MM.1S (cell line): ENCODE measurements around the gene MBP.

Experiments
- DNase-seq: peaks from one replicate; pipeline ENCODE4 v3.0.0-alpha.2; 2015
- H2AFZ ChIP-seq: fragments of 300-600 bp; sonication (generic); 2 replicates; pipeline ENCODE4 v1.6.0; 2016; ENCODE audit warnings: antibody characterized with exemption, low read length
- H3F3A ChIP-seq: fragments of 300-600 bp; sonication (generic); 2 replicates; pipeline ENCODE4 v1.6.1; 2016; ENCODE audit warnings: mild to moderate bottlenecking, antibody characterized with exemption, low read length, moderate library complexity, mixed read lengths; ENCODE audit not compliant: insufficient read depth
- H3K27ac ChIP-seq: fragments of 300-600 bp; sonication (generic); 2 replicates; pipeline ENCODE4 v1.5.1; 2016; ENCODE audit warnings: mild to moderate bottlenecking, low read length
- H3K27me3 ChIP-seq: fragments of 300-600 bp; sonication (generic); replicated peaks from 2 replicates; pipeline ENCODE4 v1.6.0; 2016; ENCODE audit warnings: low read length; ENCODE audit not compliant: insufficient read depth
- H3K36me3 ChIP-seq: fragments of 300-600 bp; sonication (generic); replicated peaks from 2 replicates; pipeline ENCODE4 v1.6.1; 2016; ENCODE audit warnings: mild to moderate bottlenecking, low read length, mixed read lengths; ENCODE audit not compliant: insufficient read depth
- H3K4me1 ChIP-seq: fragments of 300-600 bp; sonication (generic); 2 replicates; pipeline ENCODE4 v1.6.1; 2016; ENCODE audit warnings: low read length, mixed read lengths
- H3K4me2 ChIP-seq: fragments of 300-600 bp; sonication (generic); 2 replicates; pipeline ENCODE4 v1.6.0; 2016; ENCODE audit warnings: low read depth, low read length
- H3K4me3 ChIP-seq: fragments of 300-600 bp; sonication (generic); 2 replicates; pipeline ENCODE4 v1.5.1; 2016; ENCODE audit warnings: low read length, mixed read lengths
- H3K79me2 ChIP-seq: fragments of 300-600 bp; sonication (generic); 2 replicates; pipeline ENCODE4 v1.6.1; 2016; ENCODE audit warnings: mixed run types, low read length, mixed read lengths
- H3K9ac ChIP-seq: fragments of 300-600 bp; sonication (generic); 2 replicates; pipeline ENCODE4 v1.6.1; 2016; ENCODE audit warnings: low read length, mixed read lengths
- H3K9me2 ChIP-seq: fragments of 300-600 bp; sonication (generic); replicated peaks from 2 replicates; pipeline ENCODE4 v1.6.1; 2016; ENCODE audit warnings: mild to moderate bottlenecking, low read length, mixed read lengths; ENCODE audit not compliant: insufficient read depth
- H3K9me3 ChIP-seq: fragments of 300-600 bp; sonication (generic); replicated peaks from 2 replicates; pipeline ENCODE4 v1.6.1; 2016; ENCODE audit warnings: mild to moderate bottlenecking, low read length, mixed read lengths; ENCODE audit not compliant: insufficient read depth
- H4K20me1 ChIP-seq: fragments of 300-600 bp; sonication (generic); 2 replicates; pipeline ENCODE4 v1.6.1; 2016; ENCODE audit warnings: mild to moderate bottlenecking, low read length, moderate library complexity, mixed read lengths; ENCODE audit not compliant: insufficient read depth
- EZH2 ChIP-seq: fragments of 300-600 bp; sonication (generic); optimal IDR thresholded peaks from 2 replicates; pipeline ENCODE3; 2017; ENCODE audit warnings: low read depth, mild to moderate bottlenecking, antibody characterized with exemption, low read length, mixed read lengths
- EZH2phosphoT487 ChIP-seq: fragments of 300-600 bp; sonication (generic); IDR thresholded peaks from 2 replicates; pipeline ENCODE4 v1.6.1; 2018; ENCODE audit warnings: antibody characterized with exemption, low read length
- TF ChIP-seq, protein P1 (sequence below): fragments of 300-600 bp; sonication (generic); IDR thresholded peaks from 2 replicates; pipeline ENCODE4 v1.5.1; 2016; ENCODE audit warnings: antibody characterized with exemption, low read length, mixed read lengths

Gene MBP

DNA sequence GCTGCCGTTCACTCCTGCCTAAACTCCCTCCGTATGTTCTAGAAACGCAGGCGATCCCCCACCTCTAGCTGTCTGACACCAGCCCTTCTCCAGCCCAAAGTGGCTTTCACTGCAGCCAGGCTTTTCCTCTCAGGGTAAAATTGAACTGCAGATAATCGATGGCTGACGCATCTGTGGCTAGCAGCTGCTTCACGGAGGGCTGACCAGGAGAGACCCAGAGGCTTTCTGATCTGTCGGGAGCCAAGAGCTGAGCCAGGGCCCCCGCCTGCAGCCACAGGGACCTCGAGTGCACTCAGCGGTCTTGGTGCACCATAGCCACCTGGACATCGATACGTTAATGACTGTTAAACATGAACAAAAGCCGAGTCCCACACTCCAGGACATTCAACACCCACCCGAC, 107.5 kb downstream of the MBP start:
- TF ChIP-seq, protein P1, sequence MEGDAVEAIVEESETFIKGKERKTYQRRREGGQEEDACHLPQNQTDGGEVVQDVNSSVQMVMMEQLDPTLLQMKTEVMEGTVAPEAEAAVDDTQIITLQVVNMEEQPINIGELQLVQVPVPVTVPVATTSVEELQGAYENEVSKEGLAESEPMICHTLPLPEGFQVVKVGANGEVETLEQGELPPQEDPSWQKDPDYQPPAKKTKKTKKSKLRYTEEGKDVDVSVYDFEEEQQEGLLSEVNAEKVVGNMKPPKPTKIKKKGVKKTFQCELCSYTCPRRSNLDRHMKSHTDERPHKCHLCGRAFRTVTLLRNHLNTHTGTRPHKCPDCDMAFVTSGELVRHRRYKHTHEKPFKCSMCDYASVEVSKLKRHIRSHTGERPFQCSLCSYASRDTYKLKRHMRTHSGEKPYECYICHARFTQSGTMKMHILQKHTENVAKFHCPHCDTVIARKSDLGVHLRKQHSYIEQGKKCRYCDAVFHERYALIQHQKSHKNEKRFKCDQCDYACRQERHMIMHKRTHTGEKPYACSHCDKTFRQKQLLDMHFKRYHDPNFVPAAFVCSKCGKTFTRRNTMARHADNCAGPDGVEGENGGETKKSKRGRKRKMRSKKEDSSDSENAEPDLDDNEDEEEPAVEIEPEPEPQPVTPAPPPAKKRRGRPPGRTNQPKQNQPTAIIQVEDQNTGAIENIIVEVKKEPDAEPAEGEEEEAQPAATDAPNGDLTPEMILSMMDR: no peak
- no peak for TF ChIP-seq EZH2phosphoT487
- no peak for TF ChIP-seq EZH2
- no peaks in the 10 kb centered on the region for H4K20me1 ChIP-seq
- no peak overlapping the region for H3K4me3 ChIP-seq
- H3K4me1 ChIP-seq: no peaks in the 10 kb centered on the region
- no peak overlapping the region for H3K27ac ChIP-seq
- no peaks in the 10 kb centered on the region for H3K9me3 ChIP-seq
- DNase-seq: no peak
- no peaks in the 10 kb centered on the region for H3K27me3 ChIP-seq
- no peak overlapping the region for H3K4me2 ChIP-seq
- H3K36me3 ChIP-seq: no peaks in the 10 kb centered on the region
- H2AFZ ChIP-seq: no peak overlapping the region
- H3K79me2 ChIP-seq: no peaks in the 10 kb centered on the region
- no peaks in the 10 kb centered on the region for H3K9me2 ChIP-seq
- H3F3A ChIP-seq: no peaks in the 10 kb centered on the region
- no peak overlapping the region for H3K9ac ChIP-seq

DNA sequence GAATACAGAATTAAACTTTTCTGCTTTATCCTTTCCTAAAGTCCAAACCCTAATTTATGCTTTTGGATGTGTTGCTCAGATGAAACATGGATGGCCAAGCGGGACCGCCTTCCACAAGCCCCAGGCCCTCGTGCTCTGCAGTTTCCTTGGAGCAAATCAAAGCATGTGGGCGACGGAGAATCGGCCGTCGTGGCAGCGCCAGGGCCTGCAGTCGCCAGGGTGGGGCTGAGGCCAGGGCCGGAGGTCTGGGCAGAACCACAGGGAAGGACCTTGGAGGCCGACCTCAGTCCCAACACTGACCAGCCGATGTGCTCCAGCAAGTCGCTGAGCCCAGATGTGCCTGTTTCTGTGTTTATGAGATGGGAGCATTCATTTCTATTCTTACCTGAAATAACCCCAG, 108.1 kb downstream of the MBP start:
- TF ChIP-seq, protein P1: no peak
- TF ChIP-seq EZH2phosphoT487 (no peak), EZH2 (no peak)
- no peak overlapping the region for H3K9ac ChIP-seq
- no peaks in the 10 kb centered on the region for H3F3A ChIP-seq
- H3K79me2 ChIP-seq: no peaks in the 10 kb centered on the region
- no peak for DNase-seq
- H3K9me2 ChIP-seq: no peaks in the 10 kb centered on the region
- no peak overlapping the region for H3K27ac ChIP-seq
- no peaks in the 10 kb centered on the region for H3K9me3 ChIP-seq
- no peaks in the 10 kb centered on the region for H4K20me1 ChIP-seq
- no peaks in the 10 kb centered on the region for H3K27me3 ChIP-seq
- no peak overlapping the region for H3K4me3 ChIP-seq
- no peak overlapping the region for H3K4me2 ChIP-seq
- no peaks in the 10 kb centered on the region for H3K36me3 ChIP-seq
- no peak overlapping the region for H2AFZ ChIP-seq
- H3K4me1 ChIP-seq: no peaks in the 10 kb centered on the region

DNA sequence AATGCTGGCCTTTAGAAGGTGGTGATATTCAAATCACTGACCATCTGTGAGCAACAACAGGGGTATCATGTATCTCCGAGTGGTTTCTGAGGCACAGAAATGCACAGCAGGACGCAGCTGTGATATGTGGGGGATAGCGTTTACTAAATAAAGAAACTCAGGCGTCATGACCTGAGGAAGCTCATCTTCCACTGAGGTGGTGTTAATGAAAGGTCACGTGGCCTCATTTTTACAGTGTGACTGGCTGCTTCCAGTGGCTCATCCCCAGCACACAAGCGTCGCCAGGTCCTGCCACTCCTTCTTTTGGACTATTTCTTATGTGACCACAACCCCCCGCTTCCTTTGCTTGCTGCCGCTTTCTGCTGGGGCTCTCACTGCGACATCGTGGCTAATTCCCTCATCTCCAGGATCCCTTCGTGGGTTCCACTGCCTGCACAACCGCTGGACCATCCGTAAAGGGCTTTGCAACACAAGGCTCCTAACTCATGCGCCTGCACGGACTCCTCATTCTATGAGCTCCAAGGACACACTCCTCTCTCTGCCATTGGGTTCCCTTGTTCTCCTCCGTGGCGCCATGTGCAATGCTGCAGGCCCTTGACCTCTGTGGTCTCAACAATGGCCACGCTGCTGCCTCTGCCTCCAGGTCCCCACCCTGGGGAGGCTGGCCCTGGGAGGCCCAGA, 109.3 kb downstream of the MBP start:
- Histone ChIP-seq H3K9me3 (no peaks in the 10 kb centered on the region), H3K9me2 (no peaks in the 10 kb centered on the region), H3K27ac (no peak overlapping the region), H3K79me2 (no peaks in the 10 kb centered on the region), H3K36me3 (no peaks in the 10 kb centered on the region), H3K4me3 (no peak overlapping the region), H3K4me2 (no peak overlapping the region), H3K9ac (no peak overlapping the region), H4K20me1 (no peaks in the 10 kb centered on the region), H3F3A (no peaks in the 10 kb centered on the region), H2AFZ (no peak overlapping the region), H3K27me3 (no peaks in the 10 kb centered on the region), H3K4me1 (no peaks in the 10 kb centered on the region)
- no peak for DNase-seq
- TF ChIP-seq, protein P1: no peak
- TF ChIP-seq EZH2phosphoT487: no peak
- TF ChIP-seq EZH2: no peak
